Liver (tissue), 9 donors: ENCODE data around the gene FBRS. TPM values are rescaled to one million over a fixed set of nuclear protein-coding genes. Genes with fewer than 3 reads are reported as not detected.

ENCODE experiments used
- DNase-seq: peaks from one replicate; pipeline ENCODE4 v3.0.0-alpha.2; 2017; ENCODE audit warnings: low spot score
- H3K27ac ChIP-seq, 2 donors: one replicate each; pipeline ENCODE4 v1.7.0; 2013; ENCODE audit warnings: inconsistent platforms in 2 of 2, low read length in 2 of 2, control low read depth in 1 of 2, low read depth in 1 of 2, mild to moderate bottlenecking in 1 of 2
- H3K27me3 ChIP-seq, 4 donors: one replicate each; pipeline versions ENCODE4 v1.6.1 to v1.7.0; 2013; ENCODE audit warnings: low read length in 3 of 4, inconsistent platforms in 1 of 4, mild to moderate bottlenecking in 1 of 4, moderate library complexity in 1 of 4; ENCODE audit not compliant: control insufficient read depth in 4 of 4, insufficient read depth in 4 of 4
- H3K36me3 ChIP-seq, 4 donors: one replicate each; pipeline versions ENCODE4 v1.6.1 to v1.7.0; 2013; ENCODE audit warnings: low read length in 3 of 4, mild to moderate bottlenecking in 3 of 4, low read depth in 1 of 4, moderate library complexity in 1 of 4; ENCODE audit not compliant: control insufficient read depth in 4 of 4, insufficient read depth in 3 of 4
- H3K4me1 ChIP-seq, 4 donors: one replicate each; pipeline versions ENCODE4 v1.6.1 to v1.7.0; 2013; ENCODE audit warnings: low read length in 3 of 4, mild to moderate bottlenecking in 3 of 4, moderate library complexity in 1 of 4; ENCODE audit not compliant: control insufficient read depth in 4 of 4, insufficient read depth in 4 of 4
- H3K4me3 ChIP-seq, 3 donors: one replicate each; pipeline versions ENCODE4 v1.6.1 to v1.7.0; 2013; ENCODE audit warnings: low read length in 3 of 3, control low read depth in 1 of 3, low read depth in 1 of 3, mild to moderate bottlenecking in 1 of 3
- H3K9ac ChIP-seq, 2 donors: one replicate each; pipeline ENCODE4 v1.7.0; 2013; ENCODE audit warnings: low read length in 2 of 2, mild to moderate bottlenecking in 2 of 2, moderate library complexity in 2 of 2, control low read depth in 1 of 2, low read depth in 1 of 2
- H3K9me3 ChIP-seq, 4 donors: one replicate each; pipeline versions ENCODE4 v1.6.1 to v1.7.0; 2013; ENCODE audit warnings: low read length in 3 of 4; ENCODE audit not compliant: control insufficient read depth in 4 of 4
- CTCF ChIP-seq: fragments of 150-350 bp; IDR thresholded peaks from 2 replicates; pipeline ENCODE4 v1.5.1; 2017; ENCODE audit warnings: improper control_type of control experiment, low read depth, low read length; ENCODE audit not compliant: missing input control
- FOXA1 ChIP-seq: IDR thresholded peaks from 2 replicates; pipeline ENCODE4 v1.6.1; 2016; ENCODE audit warnings: antibody characterized with exemption
- FOXA2 ChIP-seq: IDR thresholded peaks from 2 replicates; pipeline ENCODE4 v1.6.1; 2016; ENCODE audit warnings: antibody characterized with exemption
- GABPA ChIP-seq, 2 donors: IDR thresholded peaks in 1 of 2; conservative IDR thresholded peaks in 1 of 2; 2 replicates each; pipeline ENCODE4 v1.6.1; 2016; ENCODE audit warnings: antibody characterized with exemption in 2 of 2, mild to moderate bottlenecking in 1 of 2, moderate library complexity in 1 of 2
- HNF4A ChIP-seq, 2 donors: conservative IDR thresholded peaks; 2 replicates each; pipeline ENCODE4 v1.6.1; 2016; ENCODE audit warnings: antibody characterized with exemption in 2 of 2, mild to moderate bottlenecking in 2 of 2
- HNF4G ChIP-seq: IDR thresholded peaks from 2 replicates; pipeline ENCODE4 v1.6.1; 2016; ENCODE audit warnings: antibody characterized with exemption
- MAX ChIP-seq: IDR thresholded peaks from 2 replicates; pipeline ENCODE4 v1.6.1; 2016; ENCODE audit warnings: antibody characterized with exemption
- NR2F2 ChIP-seq: IDR thresholded peaks from 2 replicates; pipeline ENCODE4 v1.6.1; 2016; ENCODE audit warnings: antibody characterized with exemption
- RAD21 ChIP-seq, 2 donors: IDR thresholded peaks; 2 replicates each; pipeline ENCODE4 v1.6.1; 2016; ENCODE audit warnings: antibody characterized with exemption in 2 of 2, mild to moderate bottlenecking in 2 of 2
- RXRA ChIP-seq, 2 donors: IDR thresholded peaks; 2 replicates each; pipeline ENCODE4 v1.6.1; 2017 to 2018; ENCODE audit warnings: antibody characterized with exemption in 2 of 2, mild to moderate bottlenecking in 1 of 2
- SP1 ChIP-seq: IDR thresholded peaks from 2 replicates; pipeline ENCODE4 v1.6.1; 2018; ENCODE audit warnings: antibody characterized with exemption, mild to moderate bottlenecking
- TAF1 ChIP-seq: conservative IDR thresholded peaks from 2 replicates; pipeline ENCODE4 v1.6.1; 2016; ENCODE audit warnings: antibody characterized with exemption, mild to moderate bottlenecking
- YY1 ChIP-seq: IDR thresholded peaks from 2 replicates; pipeline ENCODE4 v1.6.1; 2016; ENCODE audit warnings: antibody characterized with exemption, mild to moderate bottlenecking
- ZBTB33 ChIP-seq: IDR thresholded peaks from 2 replicates; pipeline ENCODE4 v1.6.1; 2016; ENCODE audit warnings: antibody characterized with exemption
- WGBS: extraction: QIAGEN DNeasy Blood & Tissue Kit; methylation state at CpG from one replicate; pipeline ENCODE4 v1.1.7; 2013; 5-methylcytosine and 5-hydroxymethylcytosine counted together
- polyA plus RNA-seq, 2 donors: library from polyadenylated mRNA; stranded (reverse) in 1 of 2; unstranded in 1 of 2; fragments of 200-250 nt in 1 of 2; fragments of >200 nt in 1 of 2; fragmentation: Nextera tagmentation in 1 of 2; extraction: Ambion mirVana in 1 of 2; gene quantifications; one replicate each; pipeline versions ENCODE4 v1.2.1 to v1.2.3, GENCODE V29; 2013 to 2015
- total RNA-seq, 2 donors: library from RNA; depleted of rRNA; stranded (reverse); fragments of >200 nt; gene quantifications; one replicate each; pipeline ENCODE4 v1.2.3, GENCODE V29; 2014
- donor health status: healthy.
- donor health status: healthy.
- donor health status: healthy.
- donor health status: healthy.
- donor health status: healthy.

Gene FBRS
- total and polyA plus RNA-seq, 4 donors, result 4.1 to 15.5 (median 11.2) TPM

GRCh38 chr16:30688701-30689100, 30.5 kb downstream of the FBRS start:
- H3K4me1 ChIP-seq, result peaks cover 0 to under 1% (median 0%) of the 10 kb centered on the region in 4 donors
- no peak overlapping the region for H3K4me3 ChIP-seq
- H3K27ac ChIP-seq, result no peak overlapping the region
- H3K36me3 ChIP-seq, result no peaks in the 10 kb centered on the region
- H3K9ac ChIP-seq, result no peak overlapping the region
- H3K27me3 ChIP-seq, result no peaks in the 10 kb centered on the region
- no peak for DNase-seq
- no peak for TF ChIP-seq TAF1
- TF ChIP-seq FOXA1, result no peak
- no peak for TF ChIP-seq HNF4G
- no peak for TF ChIP-seq YY1
- no peak for TF ChIP-seq CTCF
- 82% methylated on average over 4 of the region's 4 CpGs for WGBS
- no peaks in the 10 kb centered on the region for H3K9me3 ChIP-seq

GRCh38 chr16:30691907-30692306, 33.7 kb downstream of the FBRS start:
- Histone ChIP-seq H3K27ac (no peak overlapping the region), H3K9ac (no peak overlapping the region), H3K27me3 (no peaks in the 10 kb centered on the region), H3K36me3 (no peaks in the 10 kb centered on the region), H3K4me1 (peaks cover 0 to 2% (median 0%) of the 10 kb centered on the region in 4 donors), H3K4me3 (no peak overlapping the region), H3K9me3 (no peaks in the 10 kb centered on the region)
- no peak for TF ChIP-seq TAF1
- no peak for TF ChIP-seq ZBTB33
- TF ChIP-seq HNF4A (conservative IDR thresholded peaks at IDR 0.05), result no peak
- TF ChIP-seq FOXA1, result no peak
- no peak for TF ChIP-seq MAX
- TF ChIP-seq YY1, result no peak
- no peak for TF ChIP-seq NR2F2
- TF ChIP-seq HNF4G, result no peak
- TF ChIP-seq CTCF, result no peak
- TF ChIP-seq RXRA (IDR thresholded peaks at IDR 0.05), result no peak
- TF ChIP-seq SP1, result no peak
- TF ChIP-seq FOXA2, result no peak
- no peak for TF ChIP-seq RAD21 (IDR thresholded peaks at IDR 0.05)
- TF ChIP-seq GABPA (IDR thresholded peaks at IDR 0.05 in 1 of 2, conservative IDR thresholded peaks at IDR 0.05 in 1 of 2), result no peak
- DNase-seq, result no peak
- WGBS, result 86% methylated on average over 4 of the region's 4 CpGs
